ENCODE results near the gene LIX1. TPM values are rescaled to one million over a fixed set of nuclear protein-coding genes. Genes with fewer than 3 reads are reported as not detected.
"Not testable (repeated sequence)": the region's sequence is repeated elsewhere in the genome, so short reads cannot be mapped to it uniquely, and the experiment has no call there.

The LIX1 gene
- total RNA-seq, 2 experiments from 2014 or later: not detected

GRCh38 chr5:97163790-97164285, 21.4 kb upstream of the LIX1 start:
- no peak overlapping the region for H3K4me3 Mint-ChIP-seq
- peaks cover 16% of the 10 kb centered on the region for H3K36me3 Mint-ChIP-seq
- DNase-seq: no peak
- peaks cover 7% of the 10 kb centered on the region for H3K4me1 Mint-ChIP-seq
- POLR2A ChIA-PET: no interaction called here
- H3K27ac Mint-ChIP-seq: no peak overlapping the region
- ATAC-seq (ENCODE audit: low read depth): no peak
- no peaks in the 10 kb centered on the region for H3K27me3 Mint-ChIP-seq
- H3K9me3 Mint-ChIP-seq: no peaks in the 10 kb centered on the region

- POLR2A ChIA-PET: no interaction called here
- Mint-ChIP-seq H3K4me1 (peaks cover 6% of the 10 kb centered on the region), H3K9me3 (peaks cover under 1% of the 10 kb centered on the region), H3K4me3 (no peak overlapping the region), H3K27ac (no peak overlapping the region), H3K27me3 (no peaks in the 10 kb centered on the region), H3K36me3 (peaks cover 21% of the 10 kb centered on the region)
- DNase-seq (no peak), ATAC-seq (ENCODE audit: low read depth) (no peak)
Measured at GRCh38 chr5:97163360-97163764, 21.0 kb upstream of the LIX1 start.

DNA sequence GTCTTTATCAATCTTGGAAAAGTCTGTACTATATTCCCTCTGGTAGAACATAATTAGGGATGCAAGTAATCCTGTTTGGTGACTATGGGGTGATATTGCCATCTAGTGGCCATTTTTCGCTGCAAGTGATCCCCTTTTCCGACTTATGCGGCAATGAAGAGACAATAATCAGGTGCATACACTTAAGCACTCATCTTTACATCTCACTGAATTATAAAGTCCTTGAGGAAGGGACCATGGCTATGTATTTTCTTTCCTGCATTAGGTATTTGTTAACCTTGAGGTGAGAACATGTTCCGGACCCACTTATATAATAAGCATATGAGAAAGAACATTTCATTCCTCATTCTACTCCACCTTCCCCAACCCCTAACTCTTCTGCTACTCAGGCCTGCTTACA, 19.6 kb upstream of the LIX1 start:
- ATAC-seq (ENCODE audit: low read depth): no peak
- Mint-ChIP-seq H3K27me3 (no peaks in the 10 kb centered on the region), H3K27ac (no peak overlapping the region), H3K9me3 (peaks cover 11% of the 10 kb centered on the region), H3K4me3 (no peak overlapping the region), H3K4me1 (peaks cover 4% of the 10 kb centered on the region), H3K36me3 (peaks cover 31% of the 10 kb centered on the region)
- POLR2A ChIA-PET: interaction anchor here (0.7 kb wide), 1 partner anchor 82 kb away, joined by 3 read pairs; no protein-coding TSS in a partner anchor
- DNase-seq: no peak

DNA sequence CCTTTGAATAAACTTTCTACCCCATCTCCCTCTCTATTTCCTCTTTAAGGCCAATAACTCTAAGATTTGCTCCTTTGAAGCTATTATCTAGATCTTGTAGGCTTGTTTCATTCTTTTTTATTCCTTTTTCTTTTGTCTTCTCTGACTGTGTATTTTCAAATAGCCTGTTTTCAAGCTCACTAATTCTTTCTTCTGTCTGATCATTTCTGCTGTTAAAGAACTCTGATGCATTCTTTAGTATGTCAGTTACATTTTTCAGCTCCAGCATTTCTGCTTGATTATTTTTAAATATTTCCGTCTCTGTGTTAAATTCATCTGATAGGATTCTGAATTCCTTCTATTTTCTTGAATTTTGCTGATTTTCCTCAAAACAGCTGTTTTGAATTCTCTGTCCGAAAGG, 15.3 kb upstream of the LIX1 start:
- Mint-ChIP-seq H3K4me3 (no peak overlapping the region), H3K36me3 (peaks cover 30% of the 10 kb centered on the region), H3K27ac (no peak overlapping the region), H3K27me3 (peaks cover 12% of the 10 kb centered on the region), H3K4me1 (no peaks in the 10 kb centered on the region), H3K9me3 (peaks cover 15% of the 10 kb centered on the region)
- POLR2A ChIA-PET: no interaction called here
- no peak for ATAC-seq (ENCODE audit: low read depth)
- DNase-seq: no peak

GRCh38 chr5:97151370-97151769, 9.0 kb upstream of the LIX1 start:
- Mint-ChIP-seq H3K27ac (no peak overlapping the region), H3K4me1 (no peaks in the 10 kb centered on the region), H3K4me3 (no peak overlapping the region), H3K36me3 (peaks cover 3% of the 10 kb centered on the region), H3K9me3 (no peaks in the 10 kb centered on the region), H3K27me3 (peaks cover 9% of the 10 kb centered on the region)
- ATAC-seq (ENCODE audit: low read depth) (no peak), DNase-seq (no peak)
- POLR2A ChIA-PET: no interaction called here

- no peaks in the 10 kb centered on the region for H3K36me3 Mint-ChIP-seq
Measured at GRCh38 chr5:97150401-97150800, 8.0 kb upstream of the LIX1 start.

GRCh38 chr5:97149709-97150108, 7.3 kb upstream of the LIX1 start:
- no peaks in the 10 kb centered on the region for H3K36me3 Mint-ChIP-seq
- H3K9me3 Mint-ChIP-seq: no peaks in the 10 kb centered on the region
- H3K4me1 Mint-ChIP-seq: no peaks in the 10 kb centered on the region
- ATAC-seq (ENCODE audit: low read depth): no peak
- peaks cover 9% of the 10 kb centered on the region for H3K27me3 Mint-ChIP-seq
- no peak for DNase-seq
- POLR2A ChIA-PET: interaction anchor here (0.6 kb wide), 1 partner anchor 278 kb away, joined by 3 read pairs; no protein-coding TSS in a partner anchor
- H3K27ac Mint-ChIP-seq: no peak overlapping the region
- no peak overlapping the region for H3K4me3 Mint-ChIP-seq

More at GRCh38 chr5:97150401-97150800, 8.0 kb upstream of the LIX1 start:
- POLR2A ChIA-PET: no interaction called here
- no peaks in the 10 kb centered on the region for H3K4me1 Mint-ChIP-seq
- H3K27me3 Mint-ChIP-seq: peaks cover 11% of the 10 kb centered on the region
- no peak overlapping the region for H3K27ac Mint-ChIP-seq
- H3K4me3 Mint-ChIP-seq: no peak overlapping the region
- no peak for ATAC-seq (ENCODE audit: low read depth)
- no peak for DNase-seq
- H3K9me3 Mint-ChIP-seq: no peaks in the 10 kb centered on the region

GRCh38 chr5:97148288-97148687, 5.9 kb upstream of the LIX1 start:
- ATAC-seq (ENCODE audit: low read depth): no peak
- Mint-ChIP-seq H3K27ac (no peak overlapping the region), H3K27me3 (peaks cover 8% of the 10 kb centered on the region), H3K4me1 (no peaks in the 10 kb centered on the region), H3K9me3 (no peaks in the 10 kb centered on the region), H3K36me3 (no peaks in the 10 kb centered on the region), H3K4me3 (no peak overlapping the region)
- no peak for DNase-seq
- POLR2A ChIA-PET: no interaction called here

DNA sequence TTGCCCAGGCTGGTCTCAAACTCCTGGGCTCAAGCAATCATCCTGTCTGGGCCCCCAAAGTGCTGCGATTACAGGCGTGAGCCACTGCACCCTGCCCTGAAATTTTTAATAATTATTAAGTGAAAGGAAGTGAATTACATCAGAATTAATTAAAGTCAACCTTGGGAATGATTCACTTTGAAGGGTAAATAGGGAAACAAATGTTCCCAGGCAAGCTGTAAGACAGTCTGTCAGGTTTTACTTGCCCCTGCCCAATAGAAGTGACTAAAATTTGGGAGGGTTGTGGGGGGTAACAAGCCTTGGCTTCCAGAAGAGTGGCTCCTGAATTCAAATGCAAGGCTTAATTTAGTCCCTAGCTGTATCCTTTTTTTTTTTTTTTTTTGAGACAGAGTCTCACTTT, 1.3 kb upstream of the LIX1 start:
- no peak for ATAC-seq (ENCODE audit: low read depth)
- Mint-ChIP-seq H3K4me3 (no peak overlapping the region), H3K9me3 (no peaks in the 10 kb centered on the region), H3K27ac (no peak overlapping the region), H3K4me1 (peaks cover 3% of the 10 kb centered on the region), H3K36me3 (no peaks in the 10 kb centered on the region), H3K27me3 (peaks cover 32% of the 10 kb centered on the region)
- POLR2A ChIA-PET: no interaction called here
- no peak for DNase-seq

GRCh38 chr5:97141539-97141938, 872 bp downstream of the LIX1 start:
- DNase-seq (no peak), ATAC-seq (ENCODE audit: low read depth) (no peak)
- Mint-ChIP-seq H3K36me3 (no peaks in the 10 kb centered on the region), H3K27ac (no peak overlapping the region), H3K27me3 (peaks cover 39% of the 10 kb centered on the region), H3K9me3 (no peaks in the 10 kb centered on the region), H3K4me3 (no peak overlapping the region), H3K4me1 (peaks cover 3% of the 10 kb centered on the region)
- POLR2A ChIA-PET: no interaction called here

- H3K36me3 Mint-ChIP-seq: no peaks in the 10 kb centered on the region
- H3K9me3 Mint-ChIP-seq: no peaks in the 10 kb centered on the region
- no peak for DNase-seq
- no peak for ATAC-seq (ENCODE audit: low read depth)
- H3K4me1 Mint-ChIP-seq: peaks cover 3% of the 10 kb centered on the region
- H3K27ac Mint-ChIP-seq: no peak overlapping the region
- POLR2A ChIA-PET: no interaction called here
- H3K4me3 Mint-ChIP-seq: no peak overlapping the region
- H3K27me3 Mint-ChIP-seq: peaks cover 37% of the 10 kb centered on the region
Measured at GRCh38 chr5:97141031-97141430, 1.4 kb downstream of the LIX1 start.

- peaks cover 36% of the 10 kb centered on the region for H3K27me3 Mint-ChIP-seq
- POLR2A ChIA-PET; H3K36me3 Mint-ChIP-seq; H3K4me3 Mint-ChIP-seq; H3K27ac Mint-ChIP-seq; H3K4me1 Mint-ChIP-seq; DNase-seq; ATAC-seq (ENCODE audit: low read depth); H3K9me3 Mint-ChIP-seq: not testable (repeated sequence)
Measured at GRCh38 chr5:97140250-97140649, 2.2 kb downstream of the LIX1 start.

DNA sequence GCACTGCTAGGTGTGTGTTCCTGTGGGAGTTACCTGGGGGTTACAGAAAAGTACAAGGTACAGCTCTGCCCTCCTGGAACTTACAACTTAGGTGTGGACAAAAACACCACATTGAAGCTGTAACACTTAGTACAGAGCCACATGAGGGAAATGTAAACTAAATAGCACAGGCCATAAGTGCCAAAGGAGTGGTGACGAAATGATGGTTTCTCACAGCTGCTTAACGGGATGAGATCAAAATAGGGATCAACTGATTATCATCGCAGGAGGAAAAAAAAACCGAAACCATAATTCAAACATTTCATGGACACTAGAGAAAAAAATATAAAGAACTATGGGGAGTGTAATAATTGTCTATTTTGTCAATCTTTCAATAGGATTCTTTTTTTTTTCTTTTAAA, 5.9 kb downstream of the LIX1 start:
- H3K9me3 Mint-ChIP-seq: no peaks in the 10 kb centered on the region
- no peaks in the 10 kb centered on the region for H3K36me3 Mint-ChIP-seq
- POLR2A ChIA-PET: no interaction called here
- H3K27me3 Mint-ChIP-seq: peaks cover 23% of the 10 kb centered on the region
- H3K4me3 Mint-ChIP-seq: no peak overlapping the region
- no peak for ATAC-seq (ENCODE audit: low read depth)
- no peak for DNase-seq
- peaks cover 7% of the 10 kb centered on the region for H3K4me1 Mint-ChIP-seq
- H3K27ac Mint-ChIP-seq: no peak overlapping the region

GRCh38 chr5:97135868-97136267, 6.5 kb downstream of the LIX1 start:
- H3K4me3 Mint-ChIP-seq: no peak overlapping the region
- DNase-seq (no peak), ATAC-seq (ENCODE audit: low read depth) (no peak)
- peaks cover 7% of the 10 kb centered on the region for H3K4me1 Mint-ChIP-seq
- no peaks in the 10 kb centered on the region for H3K9me3 Mint-ChIP-seq
- POLR2A ChIA-PET: no interaction called here
- no peaks in the 10 kb centered on the region for H3K36me3 Mint-ChIP-seq
- H3K27ac Mint-ChIP-seq: no peak overlapping the region
- H3K27me3 Mint-ChIP-seq: peaks cover 17% of the 10 kb centered on the region

DNA sequence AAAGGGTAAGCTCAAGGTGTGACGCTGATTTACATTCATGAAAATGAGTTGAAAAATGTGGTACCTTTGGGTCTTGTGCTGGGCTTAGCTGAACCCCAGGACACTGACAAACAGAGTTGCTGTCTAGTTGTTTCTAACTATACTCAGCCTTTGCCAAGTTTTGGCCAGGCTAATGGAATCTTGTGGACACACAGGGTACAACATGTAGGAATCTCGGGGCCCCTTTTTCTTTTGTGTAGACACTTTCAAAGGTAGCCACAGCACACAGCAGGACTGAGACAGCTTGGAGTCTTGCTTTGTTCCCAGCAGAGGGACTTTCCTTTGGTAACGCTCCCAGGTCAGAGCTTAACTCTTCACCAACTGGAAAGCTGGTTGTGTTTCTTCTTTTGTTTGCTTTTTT, 7.8 kb downstream of the LIX1 start:
- H3K27ac Mint-ChIP-seq: no peak overlapping the region
- no peaks in the 10 kb centered on the region for H3K36me3 Mint-ChIP-seq
- ATAC-seq (ENCODE audit: low read depth): no peak
- no peaks in the 10 kb centered on the region for H3K9me3 Mint-ChIP-seq
- no peak for DNase-seq
- POLR2A ChIA-PET: no interaction called here
- H3K27me3 Mint-ChIP-seq: peaks cover 14% of the 10 kb centered on the region
- H3K4me3 Mint-ChIP-seq: no peak overlapping the region
- H3K4me1 Mint-ChIP-seq: peaks cover 7% of the 10 kb centered on the region

All from activated naive CD8-positive, alpha-beta T cell treated with anti-CD3 and anti-CD28 coated beads, Interleukin-2, amount 10 ng/mL, durations not matched to agents 7 days and 5 days (primary cell).